Neural cell (in vitro differentiated cells): ENCODE data around the gene XYLT2. TPM values are rescaled to one million over a fixed set of nuclear protein-coding genes. Genes with fewer than 3 reads are reported as not detected.

Experiments used
- H2AFZ ChIP-seq: fragments of 200-600, 300-800 bp; sonication (generic), shearing (Covaris generic); 2 replicates; pipeline ENCODE4 v1.6.0; 2014; ENCODE audit warnings: low read depth, mild to moderate bottlenecking, antibody characterized with exemption, low read length, moderate library complexity
- H3F3A ChIP-seq: fragments of 200-600 bp; shearing (Covaris generic); 2 replicates; pipeline ENCODE4 v1.6.1; 2016; ENCODE audit warnings: mild to moderate bottlenecking, moderate library complexity, mixed read lengths, antibody characterized with exemption, low read length; ENCODE audit not compliant: insufficient read depth, poor library complexity, severe bottlenecking
- H3K27ac ChIP-seq: fragments of 200-600, 300-800 bp; sonication (generic), shearing (Covaris generic); 2 replicates; pipeline ENCODE4 v1.5.1; 2014; ENCODE audit warnings: mild to moderate bottlenecking, low read length, moderate library complexity
- H3K27me3 ChIP-seq: fragments of 300-800, 200-600 bp; sonication (generic), shearing (Covaris generic); 2 replicates; pipeline ENCODE4 v1.6.0; 2014; ENCODE audit warnings: mild to moderate bottlenecking, low read depth, low read length, moderate library complexity; ENCODE audit not compliant: insufficient read depth
- H3K36me3 ChIP-seq: fragments of 300-800, 200-600 bp; sonication (generic), shearing (Covaris generic); 2 replicates; pipeline ENCODE4 v1.5.1; 2014; ENCODE audit warnings: mild to moderate bottlenecking, antibody characterized with exemption, low read length, moderate library complexity; ENCODE audit not compliant: insufficient read depth
- H3K4me2 ChIP-seq: fragments of 300-800, 200-600 bp; sonication (generic), shearing (Covaris generic); 2 replicates; pipeline ENCODE4 v1.6.0; 2014; ENCODE audit warnings: mild to moderate bottlenecking, low read length
- H3K4me3 ChIP-seq: fragments of 300-800, 200-600 bp; sonication (generic), shearing (Covaris generic); 2 replicates; pipeline ENCODE4 v1.5.1; 2014; ENCODE audit warnings: mild to moderate bottlenecking, low read length, moderate library complexity
- H3K79me2 ChIP-seq: fragments of 200-600 bp; shearing (Covaris generic); replicated peaks from 2 replicates; pipeline ENCODE4 v1.6.0; 2014; ENCODE audit warnings: mild to moderate bottlenecking, low read length, moderate library complexity; ENCODE audit not compliant: insufficient read depth
- H3K9ac ChIP-seq: fragments of 300-800, 200-600 bp; sonication (generic), shearing (Covaris generic); 2 replicates; pipeline ENCODE4 v1.6.1; 2016; ENCODE audit warnings: mild to moderate bottlenecking, low read length, mixed read lengths
- H3K9me2 ChIP-seq: fragments of 200-600 bp; shearing (Covaris generic); 2 replicates; pipeline ENCODE4 v1.6.1; 2016; ENCODE audit warnings: mild to moderate bottlenecking, low read length, mixed read lengths; ENCODE audit not compliant: insufficient read depth
- H3K9me3 ChIP-seq: fragments of 200-600, 300-800 bp; sonication (generic), shearing (Covaris generic); 2 replicates; pipeline ENCODE4 v1.6.1; 2016; ENCODE audit warnings: mild to moderate bottlenecking, mixed run types, low read length, moderate library complexity, mixed read lengths
- H4K20me1 ChIP-seq: fragments of 200-600 bp; shearing (Covaris generic); 2 replicates; pipeline ENCODE4 v1.6.1; 2016; ENCODE audit warnings: mild to moderate bottlenecking, mixed run types; ENCODE audit not compliant: insufficient read depth
- EP300 ChIP-seq: fragments of 450-650 bp; conservative IDR thresholded peaks from 2 replicates; pipeline ENCODE4 v1.6.1; 2014; ENCODE audit warnings: antibody characterized with exemption, mild to moderate bottlenecking, moderate library complexity; ENCODE audit not compliant: poor library complexity, severe bottlenecking
- EZH2 ChIP-seq: fragments of 200-600, 300-800 bp; shearing (Covaris generic), sonication (generic); IDR thresholded peaks from 2 replicates; pipeline ENCODE4 v1.6.1; 2014; ENCODE audit warnings: antibody characterized with exemption, low read length, borderline replicate concordance, mild to moderate bottlenecking; ENCODE audit not compliant: insufficient read depth, poor library complexity, severe bottlenecking
- MXI1 ChIP-seq: fragments of 450-650 bp; conservative IDR thresholded peaks from 2 replicates; pipeline ENCODE4 v1.6.1; 2014; ENCODE audit warnings: antibody characterized with exemption, mild to moderate bottlenecking; ENCODE audit not compliant: poor library complexity, severe bottlenecking
- POLR2AphosphoS5 ChIP-seq: IDR thresholded peaks from 2 replicates; pipeline ENCODE4 v1.6.1; 2012
- RAD21 ChIP-seq: fragments of 450-650 bp; conservative IDR thresholded peaks from 2 replicates; pipeline ENCODE4 v1.6.1; 2014; ENCODE audit warnings: antibody characterized with exemption, mild to moderate bottlenecking, moderate library complexity
- SMC3 ChIP-seq: fragments of 450-650 bp; conservative IDR thresholded peaks from 2 replicates; pipeline ENCODE4 v1.6.1; 2014; ENCODE audit warnings: antibody characterized with exemption, mild to moderate bottlenecking, moderate library complexity; ENCODE audit not compliant: poor library complexity
- TAF1 ChIP-seq: IDR thresholded peaks from 2 replicates; pipeline ENCODE4 v1.6.1; 2012; ENCODE audit warnings: low read depth
- polyA plus RNA-seq: library from polyadenylated mRNA; depleted of rRNA; stranded (reverse); fragments of >200 nt; gene quantifications from 2 replicates; pipeline ENCODE4 v1.2.3, GENCODE V29; 2014
- TF ChIP-seq, protein P1 (sequence below): IDR thresholded peaks from 2 replicates; pipeline ENCODE4 v1.6.1; 2012; ENCODE audit warnings: borderline replicate concordance
- TF ChIP-seq, protein P2 (sequence below): fragments of 450-650 bp; IDR thresholded peaks from 2 replicates; pipeline ENCODE4 v1.5.1; 2014; ENCODE audit warnings: antibody characterized with exemption, mild to moderate bottlenecking, moderate library complexity; ENCODE audit not compliant: poor library complexity, severe bottlenecking

XYLT2 gene
- polyA plus RNA-seq, 1 donor from 2014 or later = 6.9 TPM

DNA sequence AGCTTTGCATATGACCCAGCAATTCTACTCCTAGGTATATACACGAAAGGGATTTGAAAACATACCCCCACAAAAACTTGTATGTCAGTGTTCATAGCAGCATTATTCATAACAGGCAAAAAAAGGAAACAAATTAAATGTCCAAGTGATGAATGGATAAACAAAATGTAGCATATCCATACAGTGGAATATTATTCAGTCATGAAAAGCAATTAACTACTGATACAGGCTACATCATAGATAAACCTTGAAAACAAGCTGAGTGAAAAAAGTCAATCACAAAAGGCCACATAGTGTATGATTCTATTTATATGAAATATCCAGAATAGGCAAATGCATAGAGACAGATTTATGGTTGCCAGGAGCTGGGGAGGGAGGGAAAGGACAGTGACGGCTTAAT lies 27.8 kb downstream of the XYLT2 start:
- Histone ChIP-seq H3K27ac (no peak overlapping the region), H3K9me2 (no peaks in the 10 kb centered on the region), H3F3A (no peaks in the 10 kb centered on the region), H3K4me2 (no peak overlapping the region), H3K9ac (no peak overlapping the region), H3K79me2 (peaks cover 17% of the 10 kb centered on the region), H3K36me3 (no peaks in the 10 kb centered on the region), H3K4me3 (peak overlapping the region; percentile 76), H4K20me1 (no peaks in the 10 kb centered on the region), H3K9me3 (no peaks in the 10 kb centered on the region), H2AFZ (no peak overlapping the region), H3K27me3 (no peaks in the 10 kb centered on the region)
- TF ChIP-seq TAF1 = no peak
- TF ChIP-seq RAD21 = no peak
- no peak for TF ChIP-seq MXI1
- TF ChIP-seq, protein P1, sequence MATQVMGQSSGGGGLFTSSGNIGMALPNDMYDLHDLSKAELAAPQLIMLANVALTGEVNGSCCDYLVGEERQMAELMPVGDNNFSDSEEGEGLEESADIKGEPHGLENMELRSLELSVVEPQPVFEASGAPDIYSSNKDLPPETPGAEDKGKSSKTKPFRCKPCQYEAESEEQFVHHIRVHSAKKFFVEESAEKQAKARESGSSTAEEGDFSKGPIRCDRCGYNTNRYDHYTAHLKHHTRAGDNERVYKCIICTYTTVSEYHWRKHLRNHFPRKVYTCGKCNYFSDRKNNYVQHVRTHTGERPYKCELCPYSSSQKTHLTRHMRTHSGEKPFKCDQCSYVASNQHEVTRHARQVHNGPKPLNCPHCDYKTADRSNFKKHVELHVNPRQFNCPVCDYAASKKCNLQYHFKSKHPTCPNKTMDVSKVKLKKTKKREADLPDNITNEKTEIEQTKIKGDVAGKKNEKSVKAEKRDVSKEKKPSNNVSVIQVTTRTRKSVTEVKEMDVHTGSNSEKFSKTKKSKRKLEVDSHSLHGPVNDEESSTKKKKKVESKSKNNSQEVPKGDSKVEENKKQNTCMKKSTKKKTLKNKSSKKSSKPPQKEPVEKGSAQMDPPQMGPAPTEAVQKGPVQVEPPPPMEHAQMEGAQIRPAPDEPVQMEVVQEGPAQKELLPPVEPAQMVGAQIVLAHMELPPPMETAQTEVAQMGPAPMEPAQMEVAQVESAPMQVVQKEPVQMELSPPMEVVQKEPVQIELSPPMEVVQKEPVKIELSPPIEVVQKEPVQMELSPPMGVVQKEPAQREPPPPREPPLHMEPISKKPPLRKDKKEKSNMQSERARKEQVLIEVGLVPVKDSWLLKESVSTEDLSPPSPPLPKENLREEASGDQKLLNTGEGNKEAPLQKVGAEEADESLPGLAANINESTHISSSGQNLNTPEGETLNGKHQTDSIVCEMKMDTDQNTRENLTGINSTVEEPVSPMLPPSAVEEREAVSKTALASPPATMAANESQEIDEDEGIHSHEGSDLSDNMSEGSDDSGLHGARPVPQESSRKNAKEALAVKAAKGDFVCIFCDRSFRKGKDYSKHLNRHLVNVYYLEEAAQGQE = no peak
- no peak for TF ChIP-seq EZH2
- no peak for TF ChIP-seq SMC3
- TF ChIP-seq POLR2AphosphoS5 = no peak
- TF ChIP-seq EP300 = no peak
- TF ChIP-seq, protein P2, sequence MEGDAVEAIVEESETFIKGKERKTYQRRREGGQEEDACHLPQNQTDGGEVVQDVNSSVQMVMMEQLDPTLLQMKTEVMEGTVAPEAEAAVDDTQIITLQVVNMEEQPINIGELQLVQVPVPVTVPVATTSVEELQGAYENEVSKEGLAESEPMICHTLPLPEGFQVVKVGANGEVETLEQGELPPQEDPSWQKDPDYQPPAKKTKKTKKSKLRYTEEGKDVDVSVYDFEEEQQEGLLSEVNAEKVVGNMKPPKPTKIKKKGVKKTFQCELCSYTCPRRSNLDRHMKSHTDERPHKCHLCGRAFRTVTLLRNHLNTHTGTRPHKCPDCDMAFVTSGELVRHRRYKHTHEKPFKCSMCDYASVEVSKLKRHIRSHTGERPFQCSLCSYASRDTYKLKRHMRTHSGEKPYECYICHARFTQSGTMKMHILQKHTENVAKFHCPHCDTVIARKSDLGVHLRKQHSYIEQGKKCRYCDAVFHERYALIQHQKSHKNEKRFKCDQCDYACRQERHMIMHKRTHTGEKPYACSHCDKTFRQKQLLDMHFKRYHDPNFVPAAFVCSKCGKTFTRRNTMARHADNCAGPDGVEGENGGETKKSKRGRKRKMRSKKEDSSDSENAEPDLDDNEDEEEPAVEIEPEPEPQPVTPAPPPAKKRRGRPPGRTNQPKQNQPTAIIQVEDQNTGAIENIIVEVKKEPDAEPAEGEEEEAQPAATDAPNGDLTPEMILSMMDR = no peak

DNA sequence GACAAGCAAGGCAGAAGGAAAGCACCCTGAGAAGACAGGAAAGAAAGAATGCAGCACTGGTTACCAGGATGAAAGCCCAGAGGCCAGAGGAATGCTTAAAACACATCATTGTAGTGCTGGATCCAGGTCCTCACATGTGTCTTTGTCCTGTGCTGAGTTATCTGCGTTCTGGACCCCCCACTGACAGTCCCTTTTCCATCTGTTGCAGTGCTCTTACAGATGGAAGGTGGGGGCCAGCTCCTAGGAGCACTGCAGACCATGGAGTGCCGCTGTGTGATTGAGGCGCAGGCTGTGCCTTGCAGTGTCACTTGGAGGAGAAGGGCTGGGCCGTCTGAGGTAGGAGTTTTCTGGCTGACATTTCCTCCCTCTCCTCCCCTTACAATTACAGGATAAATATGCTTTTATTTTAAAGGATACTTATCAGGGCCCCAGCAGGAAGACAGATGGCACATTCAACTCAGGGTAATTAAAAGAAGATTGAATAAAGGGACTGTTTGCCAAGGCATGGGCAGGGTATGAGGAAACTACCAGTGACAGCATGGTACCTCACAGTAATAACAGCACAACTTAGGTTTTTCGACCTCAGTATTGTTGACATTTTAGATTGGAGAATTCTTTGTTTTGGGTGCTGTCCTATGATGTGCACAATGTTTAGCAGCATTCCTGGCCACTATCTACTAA lies 30.1 kb downstream of the XYLT2 start:
- TF ChIP-seq RAD21 (no peak), POLR2AphosphoS5 (no peak), TAF1 (no peak), MXI1 (no peak), EZH2 (no peak), EP300 (no peak), SMC3 (no peak)
- TF ChIP-seq, protein P1 = no peak
- TF ChIP-seq, protein P2 = no peak
- Histone ChIP-seq H2AFZ (no peak overlapping the region), H3K9ac (no peak overlapping the region), H3K36me3 (no peaks in the 10 kb centered on the region), H3K9me2 (no peaks in the 10 kb centered on the region), H3K27me3 (no peaks in the 10 kb centered on the region), H4K20me1 (no peaks in the 10 kb centered on the region), H3K9me3 (no peaks in the 10 kb centered on the region), H3K4me3 (no peak overlapping the region), H3K4me2 (no peak overlapping the region), H3K79me2 (peaks cover 17% of the 10 kb centered on the region), H3K27ac (no peak overlapping the region), H3F3A (no peaks in the 10 kb centered on the region)
